Suprapubic skin (tissue), 4 donors: ENCODE results near the gene TBC1D22A.

Experiments
- CTCF ChIP-seq, 2 donors: fragments of 200-600 bp in 1 of 2; fragments of 450-650 bp in 1 of 2; sonication (generic) in 1 of 2; IDR thresholded peaks; one replicate each; pipeline ENCODE4 v1.5.1; 2016 to 2019; ENCODE audit warnings: antibody characterized with exemption in 2 of 2, mild to moderate bottlenecking in 1 of 2, moderate library complexity in 1 of 2
- EP300 ChIP-seq: sonication (generic); formaldehyde crosslinking; IDR thresholded peaks from one replicate; pipeline ENCODE4 v1.6.1; 2017; ENCODE audit warnings: antibody characterized with exemption
- POLR2A ChIP-seq, 2 donors: fragments of 450-650 bp; IDR thresholded peaks; one replicate each; pipeline ENCODE4 v1.6.1; 2017; ENCODE audit warnings: antibody characterized with exemption in 2 of 2, mild to moderate bottlenecking in 2 of 2, moderate library complexity in 2 of 2
- POLR2AphosphoS5 ChIP-seq, 3 donors: sonication (generic); formaldehyde crosslinking; IDR thresholded peaks; one replicate each; pipeline ENCODE4 v1.6.1; 2017; ENCODE audit warnings: antibody characterized with exemption in 3 of 3

- no peak for TF ChIP-seq POLR2A (IDR thresholded peaks at IDR 0.05)
- TF ChIP-seq CTCF (IDR thresholded peaks at IDR 0.05) = no peak
- TF ChIP-seq POLR2AphosphoS5 (IDR thresholded peaks at IDR 0.05) = no peak
- no peak for TF ChIP-seq EP300
Observed at GRCh38 chr22:46744581-46744980, 17.9 kb upstream of the TBC1D22A start.
